ENCODE results near the gene PTBP1.

- TF ChIP-seq CTCF (IDR thresholded peaks at IDR 0.05), result no peak
- no peak for TF ChIP-seq EZH2 (IDR thresholded peaks at IDR 0.05; ENCODE audit: borderline replicate concordance, insufficient read depth, low read depth, low read length, poor library complexity, severe bottlenecking)
Observed at GRCh38 chr19:827710-828321, 30.6 kb downstream of the PTBP1 start, which contains the start of gene AZU1.

Measured in B cell (primary cell).